Measurements from ENCODE around the gene CYP24A1. TPM values are rescaled to one million over a fixed set of nuclear protein-coding genes. Genes with fewer than 3 reads are reported as not detected.
A peak's percentile ranks its signal among the peaks of the same experiment; 100 is the strongest.

The CYP24A1 gene
- total and polyA plus RNA-seq, 4 donors, result 0.28 to 1.2 (median 0.91) TPM

- DNase-seq (ENCODE audit: low read depth in 4 of 6, low spot score in 6 of 6), result no peak
- 80% methylated on average over 11 of the region's 11 CpGs for WGBS (ENCODE audit: insufficient coverage)
These were observed 5.6 kb downstream of the CYP24A1 start for GRCh38 chr20:54167909-54168872.

GRCh38 chr20:54166987-54167662 is 6.7 kb downstream of the CYP24A1 start:
- Histone ChIP-seq H3K4me3 (ENCODE audit: low read depth, low read length) (no peak overlapping the region), H3K27me3 (ENCODE audit: control insufficient read depth, insufficient read depth, low read length) (peaks cover 27% of the 10 kb centered on the region), H3K36me3 (ENCODE audit: control insufficient read depth, insufficient read depth, low read length) (no peaks in the 10 kb centered on the region), H3K4me1 (ENCODE audit: control insufficient read depth, insufficient read depth, low read length) (no peaks in the 10 kb centered on the region), H3K9me3 (ENCODE audit: control insufficient read depth, insufficient read depth, low read length) (no peaks in the 10 kb centered on the region), H3K27ac (ENCODE audit: low read depth, low read length) (no peak overlapping the region)
- WGBS (ENCODE audit: insufficient coverage), result 87% methylated on average over 3 of the region's 7 CpGs
- DNase-seq (ENCODE audit: low read depth in 4 of 6, low spot score in 6 of 6), result no peak

More at GRCh38 chr20:54167909-54168872, 5.6 kb downstream of the CYP24A1 start:
- H3K4me1 ChIP-seq (ENCODE audit: control insufficient read depth, insufficient read depth, low read length), result peaks cover 8% of the 10 kb centered on the region
- no peaks in the 10 kb centered on the region for H3K36me3 ChIP-seq (ENCODE audit: control insufficient read depth, insufficient read depth, low read length)
- H3K27ac ChIP-seq (ENCODE audit: low read depth, low read length), result no peak overlapping the region
- H3K4me3 ChIP-seq (ENCODE audit: low read depth, low read length), result no peak overlapping the region
- no peaks in the 10 kb centered on the region for H3K9me3 ChIP-seq (ENCODE audit: control insufficient read depth, insufficient read depth, low read length)
- H3K27me3 ChIP-seq (ENCODE audit: control insufficient read depth, insufficient read depth, low read length), result peaks cover 37% of the 10 kb centered on the region

GRCh38 chr20:54165803-54166202 is 8.0 kb downstream of the CYP24A1 start:
- WGBS (ENCODE audit: insufficient coverage), result 50% methylated on average over 1 of the region's 2 CpGs
- Histone ChIP-seq H3K4me3 (ENCODE audit: low read depth, low read length) (no peak overlapping the region), H3K9me3 (ENCODE audit: control insufficient read depth, insufficient read depth, low read length) (no peaks in the 10 kb centered on the region), H3K4me1 (ENCODE audit: control insufficient read depth, insufficient read depth, low read length) (no peaks in the 10 kb centered on the region), H3K36me3 (ENCODE audit: control insufficient read depth, insufficient read depth, low read length) (no peaks in the 10 kb centered on the region), H3K27me3 (ENCODE audit: control insufficient read depth, insufficient read depth, low read length) (peaks cover 15% of the 10 kb centered on the region), H3K27ac (ENCODE audit: low read depth, low read length) (no peak overlapping the region)
- DNase-seq (ENCODE audit: low read depth in 4 of 6, low spot score in 6 of 6), result no peak

GRCh38 chr20:54165014-54165413 is 8.8 kb downstream of the CYP24A1 start:
- no peak overlapping the region for H3K27ac ChIP-seq (ENCODE audit: low read depth, low read length)
- no peaks in the 10 kb centered on the region for H3K9me3 ChIP-seq (ENCODE audit: control insufficient read depth, insufficient read depth, low read length)
- DNase-seq (ENCODE audit: low read depth in 4 of 6, low spot score in 6 of 6), result no peak
- H3K4me3 ChIP-seq (ENCODE audit: low read depth, low read length), result no peak overlapping the region
- H3K36me3 ChIP-seq (ENCODE audit: control insufficient read depth, insufficient read depth, low read length), result no peaks in the 10 kb centered on the region
- H3K4me1 ChIP-seq (ENCODE audit: control insufficient read depth, insufficient read depth, low read length), result no peaks in the 10 kb centered on the region
- 98% methylated on average over 6 of the region's 9 CpGs for WGBS (ENCODE audit: insufficient coverage)
- peaks cover 8% of the 10 kb centered on the region for H3K27me3 ChIP-seq (ENCODE audit: control insufficient read depth, insufficient read depth, low read length)

- Histone ChIP-seq H3K9me3 (ENCODE audit: control insufficient read depth, insufficient read depth, low read length) (no peaks in the 10 kb centered on the region), H3K27me3 (ENCODE audit: control insufficient read depth, insufficient read depth, low read length) (peaks cover 7% of the 10 kb centered on the region), H3K4me3 (ENCODE audit: low read depth, low read length) (no peak overlapping the region), H3K36me3 (ENCODE audit: control insufficient read depth, insufficient read depth, low read length) (no peaks in the 10 kb centered on the region), H3K27ac (ENCODE audit: low read depth, low read length) (no peak overlapping the region), H3K4me1 (ENCODE audit: control insufficient read depth, insufficient read depth, low read length) (no peaks in the 10 kb centered on the region)
- 100% methylated on average over 1 of the region's 5 CpGs for WGBS (ENCODE audit: insufficient coverage)
- no peak for DNase-seq (ENCODE audit: low read depth in 4 of 6, low spot score in 6 of 6)
These were observed 10.4 kb downstream of the CYP24A1 start for GRCh38 chr20:54163402-54163801.

GRCh38 chr20:54162378-54163009 is 11.3 kb downstream of the CYP24A1 start:
- DNase-seq (ENCODE audit: low read depth in 4 of 6, low spot score in 6 of 6), result peak in 2 of 6 donors; percentile 36 to 66

GRCh38 chr20:54161821-54162149 is 12.0 kb downstream of the CYP24A1 start:
- no CpG with 5 or more reads among the region's 4 CpGs for WGBS (ENCODE audit: insufficient coverage)
- Histone ChIP-seq H3K36me3 (ENCODE audit: control insufficient read depth, insufficient read depth, low read length) (no peaks in the 10 kb centered on the region), H3K27ac (ENCODE audit: low read depth, low read length) (no peak overlapping the region), H3K27me3 (ENCODE audit: control insufficient read depth, insufficient read depth, low read length) (peaks cover 2% of the 10 kb centered on the region), H3K9me3 (ENCODE audit: control insufficient read depth, insufficient read depth, low read length) (no peaks in the 10 kb centered on the region), H3K4me3 (ENCODE audit: low read depth, low read length) (no peak overlapping the region), H3K4me1 (ENCODE audit: control insufficient read depth, insufficient read depth, low read length) (no peaks in the 10 kb centered on the region)
- no peak for DNase-seq (ENCODE audit: low read depth in 4 of 6, low spot score in 6 of 6)

More at GRCh38 chr20:54162378-54163009, 11.3 kb downstream of the CYP24A1 start:
- WGBS (ENCODE audit: insufficient coverage), result 53% methylated on average over 9 of the region's 16 CpGs
- Histone ChIP-seq H3K4me3 (ENCODE audit: low read depth, low read length) (no peak overlapping the region), H3K27ac (ENCODE audit: low read depth, low read length) (no peak overlapping the region), H3K9me3 (ENCODE audit: control insufficient read depth, insufficient read depth, low read length) (no peaks in the 10 kb centered on the region), H3K36me3 (ENCODE audit: control insufficient read depth, insufficient read depth, low read length) (no peaks in the 10 kb centered on the region), H3K4me1 (ENCODE audit: control insufficient read depth, insufficient read depth, low read length) (no peaks in the 10 kb centered on the region), H3K27me3 (ENCODE audit: control insufficient read depth, insufficient read depth, low read length) (no peaks in the 10 kb centered on the region)

GRCh38 chr20:54161008-54161820 is 12.6 kb downstream of the CYP24A1 start:
- H3K4me3 ChIP-seq (ENCODE audit: low read depth, low read length), result no peak overlapping the region
- 91% methylated on average over 5 of the region's 9 CpGs for WGBS (ENCODE audit: insufficient coverage)
- peaks cover 2% of the 10 kb centered on the region for H3K27me3 ChIP-seq (ENCODE audit: control insufficient read depth, insufficient read depth, low read length)
- DNase-seq (ENCODE audit: low read depth in 4 of 6, low spot score in 6 of 6), result no peak
- no peaks in the 10 kb centered on the region for H3K9me3 ChIP-seq (ENCODE audit: control insufficient read depth, insufficient read depth, low read length)
- H3K4me1 ChIP-seq (ENCODE audit: control insufficient read depth, insufficient read depth, low read length), result no peaks in the 10 kb centered on the region
- no peak overlapping the region for H3K27ac ChIP-seq (ENCODE audit: low read depth, low read length)
- H3K36me3 ChIP-seq (ENCODE audit: control insufficient read depth, insufficient read depth, low read length), result no peaks in the 10 kb centered on the region
